RCC 7860 (cell line): ENCODE results near the gene TENM3.
A peak's percentile ranks its signal among the peaks of the same experiment; 100 is the strongest.

ENCODE experiments used
- DNase-seq: peaks from one replicate; pipeline ENCODE4 v3.0.0-alpha.2; 2015; ENCODE audit warnings: low spot score
- FAIRE-seq: peaks from 2 replicates; lab custom pipeline; 2012; peaks lifted over from hg19 to GRCh38; lab: Jason Lieb, UNC

TENM3 gene

GRCh38 chr4:182280436-182281111 is 37.4 kb downstream of the TENM3 start:
- DNase-seq (no peak), FAIRE-seq (no peak)

GRCh38 chr4:182286035-182286434 is 42.8 kb downstream of the TENM3 start:
- no peak for FAIRE-seq
- DNase-seq, result peak; percentile 20

- DNase-seq, result peak; percentile 51
- peak; percentile 56 for FAIRE-seq
Measured at GRCh38 chr4:182286931-182287330, 43.7 kb downstream of the TENM3 start.

- no peak for FAIRE-seq
- DNase-seq, result no peak
Measured at GRCh38 chr4:182288534-182288933, 45.3 kb downstream of the TENM3 start.

- no peak for FAIRE-seq
Measured at GRCh38 chr4:182289809-182290208, 46.6 kb downstream of the TENM3 start.

GRCh38 chr4:182291175-182291574 is 48.0 kb downstream of the TENM3 start:
- DNase-seq (no peak), FAIRE-seq (no peak)

More at GRCh38 chr4:182289809-182290208, 46.6 kb downstream of the TENM3 start:
- no peak for DNase-seq

- FAIRE-seq, result no peak
- DNase-seq, result no peak
Measured at GRCh38 chr4:182291597-182292270, 48.5 kb downstream of the TENM3 start.

GRCh38 chr4:182292612-182293011 is 49.4 kb downstream of the TENM3 start:
- FAIRE-seq (no peak), DNase-seq (no peak)

GRCh38 chr4:182293691-182294255 is 50.6 kb downstream of the TENM3 start:
- DNase-seq (no peak), FAIRE-seq (no peak)

- no peak for FAIRE-seq
- DNase-seq, result no peak
Measured at GRCh38 chr4:182294451-182294850, 51.2 kb downstream of the TENM3 start.

- DNase-seq, result peak; percentile 65
- peak; percentile 73 for FAIRE-seq
Measured at GRCh38 chr4:182297659-182298058, 54.5 kb downstream of the TENM3 start.

- FAIRE-seq, result peak; percentile 65
- peak; percentile 6 for DNase-seq
Measured at GRCh38 chr4:182301736-182302135, 58.5 kb downstream of the TENM3 start.

GRCh38 chr4:182303847-182304246 is 60.6 kb downstream of the TENM3 start:
- DNase-seq (no peak), FAIRE-seq (no peak)

- FAIRE-seq (peak; percentile 27), DNase-seq (peak; percentile 28)
Measured at GRCh38 chr4:182306792-182307507, 63.7 kb downstream of the TENM3 start.

GRCh38 chr4:182307746-182308145 is 64.5 kb downstream of the TENM3 start:
- FAIRE-seq, result peak; percentile 94
- DNase-seq, result peak; percentile 89

- DNase-seq, result no peak
- no peak for FAIRE-seq
Measured at GRCh38 chr4:182309877-182310276, 66.7 kb downstream of the TENM3 start.

- FAIRE-seq, result no peak
- DNase-seq, result no peak
Measured at GRCh38 chr4:182310316-182310715, 67.1 kb downstream of the TENM3 start.

GRCh38 chr4:182310962-182311361 is 67.8 kb downstream of the TENM3 start:
- DNase-seq (no peak), FAIRE-seq (no peak)

GRCh38 chr4:182314537-182314936 is 71.3 kb downstream of the TENM3 start:
- no peak for DNase-seq
- FAIRE-seq, result no peak

- no peak for FAIRE-seq
Measured at GRCh38 chr4:182318256-182318655, 75.1 kb downstream of the TENM3 start.

GRCh38 chr4:182320092-182320491 is 76.9 kb downstream of the TENM3 start:
- FAIRE-seq (no peak), DNase-seq (no peak)

More at GRCh38 chr4:182318256-182318655, 75.1 kb downstream of the TENM3 start:
- no peak for DNase-seq
